Umbilical cord (tissue), 2 donors: ENCODE measurements around the gene ANKRD31. TPM values are rescaled to one million over a fixed set of nuclear protein-coding genes. Genes with fewer than 3 reads are reported as not detected.

ENCODE experiments used
- DNase-seq: peaks from one replicate; pipeline ENCODE4 v3.0.0-alpha.2; 2015; ENCODE audit warnings: low spot score
- total RNA-seq: library from RNA; depleted of rRNA; stranded (reverse); fragments of >200 nt; gene quantifications from one replicate; pipeline ENCODE4 v1.2.3, GENCODE V29; 2014; ENCODE audit warnings: low replicate concordance; ENCODE audit not compliant: insufficient read depth

The ANKRD31 gene
- total RNA-seq, 1 donor from 2014 or later, result 1.2 TPM

- no peak for DNase-seq
These were observed 194.2 kb downstream of the ANKRD31 start for GRCh38 chr5:75042522-75042921.

DNA sequence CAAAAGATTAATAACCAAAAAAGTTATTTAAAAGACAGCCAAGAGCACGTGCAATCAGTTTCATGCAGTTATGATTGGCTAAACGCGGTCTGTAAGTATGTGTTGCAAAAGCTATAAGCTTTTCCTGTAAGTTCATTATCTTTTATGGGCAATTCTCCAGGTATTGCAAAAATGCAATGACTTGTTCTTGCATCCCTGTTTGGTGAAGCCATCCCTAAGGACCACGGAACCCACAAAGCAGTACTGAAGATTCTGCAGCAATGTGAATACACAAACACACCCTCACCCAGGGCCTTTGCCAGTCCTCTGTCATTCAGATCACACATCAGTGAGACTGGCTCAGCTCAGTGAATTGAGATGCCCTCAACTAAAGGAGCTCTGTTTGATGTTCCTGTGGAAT lies 195.7 kb downstream of the ANKRD31 start:
- DNase-seq, result no peak

DNA sequence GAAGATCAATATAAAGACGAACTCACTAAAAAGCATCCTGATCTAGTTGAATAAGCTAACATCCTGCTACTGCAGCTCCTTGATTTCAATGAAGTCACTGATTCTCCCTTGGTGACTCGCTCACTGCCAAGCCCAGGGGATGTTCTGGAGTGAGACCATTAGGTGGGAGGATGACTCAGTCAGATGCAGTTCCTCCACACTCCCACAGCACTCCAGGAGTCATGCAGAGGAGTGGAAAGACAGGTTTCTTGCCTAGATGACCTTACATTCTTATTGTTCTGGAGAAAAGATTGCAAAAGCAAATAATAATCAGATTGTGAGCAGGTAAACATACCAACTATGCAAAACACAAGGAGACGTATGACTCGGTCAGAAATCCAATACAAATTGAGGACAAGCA lies 199.6 kb downstream of the ANKRD31 start:
- DNase-seq, result peak; percentile 56

- DNase-seq, result no peak
These were observed 202.4 kb downstream of the ANKRD31 start for GRCh38 chr5:75034137-75034739.

DNA sequence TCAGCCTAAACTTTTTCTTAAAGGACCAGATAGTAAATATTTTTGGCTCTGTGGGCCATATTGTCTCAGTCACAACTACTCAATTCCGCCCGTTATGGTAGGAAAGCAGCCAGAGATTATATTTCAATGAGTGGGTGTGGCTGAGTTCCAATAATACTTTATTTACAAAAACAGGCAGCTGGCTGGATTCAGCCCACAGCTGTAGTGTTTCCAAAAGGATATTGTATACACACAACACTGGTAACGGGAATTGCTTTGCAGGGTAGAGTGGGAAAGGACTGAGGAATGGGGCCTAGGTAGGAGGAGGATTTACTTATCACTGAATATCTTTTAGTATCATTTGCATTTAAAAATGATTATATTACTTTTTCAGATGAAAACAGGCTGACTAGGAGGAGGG lies 205.3 kb downstream of the ANKRD31 start:
- DNase-seq, result no peak

DNA sequence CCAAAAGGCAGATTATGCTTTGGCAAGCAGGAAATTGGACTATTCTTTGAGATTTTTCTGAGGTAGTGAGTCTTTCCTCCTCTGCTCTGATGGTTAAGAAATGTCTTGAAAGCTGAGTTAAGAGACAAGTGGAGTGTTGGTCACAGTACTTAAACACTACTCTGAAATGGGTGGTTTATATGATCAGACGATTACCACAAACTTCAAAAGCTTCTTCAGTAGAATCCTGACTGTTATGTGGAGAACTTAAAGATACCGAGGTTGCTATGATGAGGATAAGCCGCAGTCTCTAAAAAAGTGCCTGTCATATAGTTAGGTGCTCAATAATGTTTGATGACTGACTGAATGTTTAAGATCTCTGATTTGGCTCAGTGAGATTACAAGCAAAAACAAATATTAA lies 208.6 kb downstream of the ANKRD31 start:
- no peak for DNase-seq

DNA sequence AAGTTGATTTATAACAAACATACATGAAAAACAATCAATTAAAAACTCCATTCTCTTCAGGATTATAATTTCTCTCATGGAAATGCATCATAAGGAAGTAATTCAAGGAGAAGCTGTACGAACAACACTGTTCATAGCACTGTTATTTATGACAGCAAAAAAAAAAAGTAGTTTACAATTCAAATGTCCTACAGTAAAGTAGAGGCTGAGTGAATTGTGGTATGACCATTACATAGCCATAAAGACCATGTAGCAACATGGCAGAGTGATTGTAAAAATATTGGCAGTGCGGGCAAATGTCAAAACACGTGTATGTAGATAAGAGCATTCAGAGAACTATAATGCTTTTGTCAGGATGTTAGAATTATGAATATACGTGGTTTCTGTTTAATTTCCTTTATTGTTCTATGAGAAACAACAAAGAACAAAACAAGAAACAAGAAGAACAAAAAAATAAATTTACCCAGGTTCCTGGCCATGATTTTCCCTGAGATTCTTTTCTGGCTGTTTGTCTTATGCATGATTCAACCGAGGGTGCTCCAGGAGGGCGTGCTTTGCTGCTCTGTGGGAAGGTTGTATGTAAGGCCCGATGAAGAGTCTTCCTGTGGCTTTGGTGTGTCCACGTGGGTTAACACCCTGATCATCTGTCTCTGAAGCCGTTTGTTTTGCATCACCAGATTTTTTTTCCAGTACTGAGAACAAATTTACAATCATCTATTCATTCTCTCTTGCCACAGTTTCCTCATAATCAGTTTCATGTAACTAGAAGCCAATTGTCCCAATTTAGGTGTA lies 213.1 kb downstream of the ANKRD31 start:
- DNase-seq, result no peak

GRCh38 chr5:75021800-75022199 lies 214.9 kb downstream of the ANKRD31 start:
- DNase-seq, result no peak

DNA sequence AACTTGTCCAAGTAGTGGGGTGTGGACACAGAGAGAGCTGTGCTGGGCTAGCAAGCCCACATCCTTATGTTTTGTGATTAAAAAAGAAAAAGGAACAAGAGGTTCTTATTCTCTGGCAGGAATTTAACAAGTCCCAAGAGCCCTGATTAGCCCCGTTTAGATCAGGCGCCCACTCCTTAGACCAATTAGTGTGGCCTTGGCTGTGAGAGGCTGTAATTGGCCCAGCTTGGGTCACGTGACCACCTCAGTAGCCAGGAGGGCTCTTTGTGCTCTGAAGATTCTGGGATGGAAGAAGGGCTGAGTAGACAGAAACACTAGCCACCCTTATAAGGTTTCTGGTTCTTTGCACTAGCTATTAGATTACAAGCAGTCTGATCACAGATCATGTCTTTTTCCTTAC lies 215.5 kb downstream of the ANKRD31 start:
- DNase-seq, result no peak

DNA sequence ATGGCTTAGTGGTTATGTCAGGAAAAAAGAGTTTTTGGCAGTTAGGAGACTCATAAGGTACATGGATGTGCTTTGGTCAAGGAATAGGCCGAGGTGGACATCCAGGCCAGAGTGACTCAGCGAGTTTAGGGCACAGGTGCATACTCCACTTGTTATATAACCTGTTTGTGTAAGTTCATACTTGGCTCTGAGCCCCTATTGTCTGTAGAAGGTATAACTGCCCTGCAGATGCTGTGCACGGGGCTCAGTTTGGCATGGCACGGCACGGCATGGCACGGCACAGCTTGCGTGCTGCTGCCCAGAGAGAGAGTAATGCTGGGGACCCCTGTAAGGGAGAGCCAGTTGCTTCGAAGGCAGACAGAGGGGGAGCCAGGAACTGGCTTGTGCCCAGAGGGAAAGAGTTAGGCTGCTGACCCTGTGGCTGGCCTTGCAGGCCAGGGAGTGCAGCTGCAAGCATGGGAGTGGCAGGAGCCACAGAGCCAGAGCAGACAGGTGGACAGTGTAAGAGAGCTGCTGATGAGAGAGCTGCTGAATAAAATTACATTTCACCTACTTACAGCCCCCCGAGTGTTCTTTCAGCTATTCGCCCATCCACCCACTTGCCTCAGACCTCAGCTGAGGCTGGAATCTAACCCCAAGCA lies 216.5 kb downstream of the ANKRD31 start:
- DNase-seq, result no peak

DNA sequence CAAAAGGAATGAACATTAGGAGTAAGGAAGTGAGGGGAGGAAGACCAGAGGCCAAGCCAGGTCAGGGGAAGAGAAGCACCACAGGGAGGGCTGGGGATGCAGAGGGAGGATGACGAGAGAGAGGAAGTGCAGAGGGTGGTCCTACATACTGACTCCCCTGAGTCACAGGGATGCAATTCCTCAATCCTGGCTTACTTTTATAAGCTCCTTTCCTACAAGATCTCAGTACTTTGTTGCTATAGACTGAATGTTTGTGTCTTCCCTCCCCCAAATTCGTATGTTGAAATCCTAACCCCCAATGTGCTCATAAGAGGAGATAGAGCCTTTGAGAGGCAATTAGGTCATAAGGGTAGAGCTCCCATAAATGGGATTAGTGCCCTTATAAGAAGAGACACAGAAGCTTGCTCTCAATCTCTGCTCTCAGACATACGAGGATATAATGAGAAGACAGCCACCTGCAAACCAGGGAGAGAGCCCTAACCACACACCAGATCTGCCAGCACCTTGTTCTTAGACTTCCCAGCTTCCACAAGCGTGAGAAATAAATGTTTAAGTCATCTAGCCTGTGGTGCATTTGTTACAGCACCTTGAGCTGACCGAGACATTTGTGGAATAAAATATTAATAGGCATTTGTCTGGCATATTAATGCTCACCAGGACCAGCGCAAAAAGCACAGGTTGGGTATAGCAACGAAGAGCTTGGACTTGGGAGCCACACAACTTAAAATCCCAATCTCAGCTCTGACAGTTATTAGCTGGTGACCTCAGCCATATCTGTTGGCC lies 217.7 kb downstream of the ANKRD31 start:
- DNase-seq, result no peak

Other genes starting within 250 kb of the ANKRD31 start
- 15.2 TPM for gene GCNT4, start 184.3 kb downstream of the ANKRD31 start, total RNA-seq
- gene HMGCR, start 100.3 kb upstream of the ANKRD31 start, total RNA-seq, result 49.6 TPM